GM18505 (cell line): Measurements from ENCODE around the gene ZNF135.

Source experiments
- ATAC-seq: cut with Tn5 transposase; IDR thresholded peaks from one replicate; pipeline ENCODE4 v1.9.1; 2021; ENCODE audit not compliant: unreplicated experiment
- POLR2A ChIP-seq: IDR thresholded peaks from 4 replicates; pipeline ENCODE4 v1.6.1; 2011; ENCODE audit warnings: borderline replicate concordance; ENCODE audit not compliant: insufficient read depth, insufficient read length; ENCODE audit errors: extremely low read depth

ZNF135 gene

GRCh38 chr19:58086825-58087710 is 28.0 kb downstream of the ZNF135 start:
- TF ChIP-seq POLR2A, result no peak
- no peak for ATAC-seq

GRCh38 chr19:58088521-58089052 is 29.5 kb downstream of the ZNF135 start:
- ATAC-seq, result no peak
- no peak for TF ChIP-seq POLR2A

GRCh38 chr19:58089846-58090245 is 30.8 kb downstream of the ZNF135 start:
- ATAC-seq, result no peak
- no peak for TF ChIP-seq POLR2A

GRCh38 chr19:58091251-58091995 is 32.3 kb downstream of the ZNF135 start:
- no peak for TF ChIP-seq POLR2A
- no peak for ATAC-seq

- TF ChIP-seq POLR2A, result no peak
- ATAC-seq, result no peak
These were observed 34.0 kb downstream of the ZNF135 start for GRCh38 chr19:58093071-58093470.

GRCh38 chr19:58095328-58095727 is 36.2 kb downstream of the ZNF135 start:
- ATAC-seq, result no peak
- TF ChIP-seq POLR2A, result no peak

GRCh38 chr19:58096884-58097283 is 37.8 kb downstream of the ZNF135 start:
- no peak for ATAC-seq
- no peak for TF ChIP-seq POLR2A

GRCh38 chr19:58097349-58097748 is 38.3 kb downstream of the ZNF135 start:
- no peak for ATAC-seq
- TF ChIP-seq POLR2A, result no peak

GRCh38 chr19:58097781-58098681 is 38.9 kb downstream of the ZNF135 start, which contains the start of gene ZSCAN18:
Gene ZSCAN18 (minus strand): TSS chr19:58098231. CDS start chr19:58090267, 7,964 bp downstream.
- peak; percentile 96 for ATAC-seq
- TF ChIP-seq POLR2A, result peak; percentile 45

- TF ChIP-seq POLR2A, result no peak
- no peak for ATAC-seq
These were observed 39.6 kb downstream of the ZNF135 start for GRCh38 chr19:58098682-58098998.

GRCh38 chr19:58107778-58108545 is 48.9 kb downstream of the ZNF135 start:
- ATAC-seq, result no peak
- TF ChIP-seq POLR2A, result no peak

GRCh38 chr19:58108546-58108817 is 49.4 kb downstream of the ZNF135 start:
- no peak for TF ChIP-seq POLR2A
- no peak for ATAC-seq
